ENCODE results near the gene C20orf144. TPM values are rescaled to one million over a fixed set of nuclear protein-coding genes. Genes with fewer than 3 reads are reported as not detected.

C20orf144 gene
- under 1 TPM in 2 of 9 donors, not detected in 7; 0.13 to 0.50 TPM for total RNA-seq
- polyA plus RNA-seq: under 1 TPM in 1 of 2 donors, not detected in 1; 0.15 TPM
- long read RNA-seq, donor 1: 0 reads
- long read RNA-seq, donor 2: 0 reads
- long read RNA-seq, donor 3: 0 reads

DNA sequence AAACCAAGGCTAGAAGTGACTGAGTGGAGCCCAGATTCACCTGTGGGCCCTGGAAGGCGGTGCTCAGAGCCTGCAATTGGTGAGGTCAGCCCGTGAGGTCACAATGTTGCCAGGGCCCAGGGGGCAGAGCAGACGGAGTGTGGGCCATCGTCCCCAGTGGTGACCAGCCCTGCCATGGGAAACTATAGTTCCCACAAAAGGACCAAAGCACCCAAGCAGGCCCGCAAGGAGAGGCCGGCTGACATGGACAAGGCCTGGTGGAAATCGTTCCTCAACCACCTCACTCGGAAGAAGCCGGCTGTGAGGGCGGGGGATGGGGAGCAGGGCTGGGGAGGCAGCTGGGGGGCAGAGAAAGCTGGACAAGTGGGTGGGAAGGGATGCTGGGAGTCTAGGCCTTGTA is at the start of gene C20orf144:
Gene C20orf144 (plus strand): TSS at position 156 of the 400 bp plus-strand sequence. CDS start 19 bp downstream, at position 175.
- Histone ChIP-seq H3K27ac (peak within 1 kb of the TSS; percentile 34 to 95 (median 83)), H3K27me3 (no peaks in the 10 kb centered on the region), H3K36me3 (peaks cover 0 to 33% (median 12%) of the 10 kb centered on the region in 9 donors), H3K4me3 (peak within 1 kb of the TSS; percentile 56 to 90 (median 69)), H3K4me1 (peaks cover 0 to 37% (median 22%) of the 10 kb centered on the region in 12 donors), H3K9me3 (no peaks in the 10 kb centered on the region)
- intact Hi-C loops (cut with DNase I): loop anchor here in 1 of 10 donors (5.0 kb wide), 1 partner anchor 260 kb away; the partner anchor contains the start of gene CDK5RAP1
- ATAC-seq (no peak), DNase-seq (no peak)
- WGBS, 4 donors: 92 to 95% (median 93%) methylated on average over 10 of the region's 10 CpGs
- TF ChIP-seq CTCF (IDR thresholded peaks at IDR 0.05) (no peak), POLR2A (IDR thresholded peaks at IDR 0.05) (no peak)

DNA sequence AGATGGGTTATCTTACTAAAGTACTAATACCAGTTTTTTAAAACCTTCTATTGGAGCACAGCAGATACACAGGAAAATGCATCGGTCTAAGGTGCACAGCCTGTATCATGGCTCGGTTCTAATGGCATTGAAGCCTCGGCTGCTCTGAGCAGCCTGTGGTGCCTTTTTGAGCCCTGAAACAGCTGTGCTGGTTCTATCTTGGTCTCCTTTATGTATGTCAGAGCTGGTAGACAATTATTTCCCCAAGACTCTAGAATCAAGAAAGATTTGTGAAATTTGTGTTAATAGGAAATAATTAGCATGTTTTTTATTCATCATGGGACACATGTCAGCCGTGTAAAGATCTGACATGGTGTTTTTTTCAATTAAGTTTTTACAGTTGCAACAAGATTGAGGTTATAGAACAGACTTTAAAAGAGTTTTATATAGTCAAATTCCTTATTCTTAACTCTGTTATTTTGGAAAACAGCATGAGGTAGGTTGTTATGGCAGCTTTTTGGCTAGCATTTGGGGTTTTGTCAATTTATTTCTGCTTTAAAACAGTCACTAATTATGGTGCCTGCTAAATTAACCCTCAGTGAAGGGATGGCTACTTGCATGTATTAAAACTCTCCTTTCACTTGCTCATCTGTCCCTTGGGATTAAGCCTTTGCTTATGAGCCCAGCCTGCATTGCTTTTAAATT is 40.3 kb upstream of the C20orf144 start:
- Histone ChIP-seq H3K27me3 (no peaks in the 10 kb centered on the region), H3K36me3 (peaks cover 0 to 84% (median 57%) of the 10 kb centered on the region in 9 donors), H3K27ac (no peak overlapping the region), H3K9me3 (no peaks in the 10 kb centered on the region), H3K4me3 (no peak overlapping the region), H3K4me1 (peaks cover 0 to 6% (median 0%) of the 10 kb centered on the region in 12 donors)
- TF ChIP-seq POLR2A (IDR thresholded peaks at IDR 0.05) (no peak), CTCF (IDR thresholded peaks at IDR 0.05) (no peak)
- intact Hi-C loops (cut with DNase I): no loop called here
- DNase-seq: no peak
- ATAC-seq: no peak
- WGBS, 4 donors: 81 to 89% (median 87%) methylated on average over 4 of the region's 4 CpGs

DNA sequence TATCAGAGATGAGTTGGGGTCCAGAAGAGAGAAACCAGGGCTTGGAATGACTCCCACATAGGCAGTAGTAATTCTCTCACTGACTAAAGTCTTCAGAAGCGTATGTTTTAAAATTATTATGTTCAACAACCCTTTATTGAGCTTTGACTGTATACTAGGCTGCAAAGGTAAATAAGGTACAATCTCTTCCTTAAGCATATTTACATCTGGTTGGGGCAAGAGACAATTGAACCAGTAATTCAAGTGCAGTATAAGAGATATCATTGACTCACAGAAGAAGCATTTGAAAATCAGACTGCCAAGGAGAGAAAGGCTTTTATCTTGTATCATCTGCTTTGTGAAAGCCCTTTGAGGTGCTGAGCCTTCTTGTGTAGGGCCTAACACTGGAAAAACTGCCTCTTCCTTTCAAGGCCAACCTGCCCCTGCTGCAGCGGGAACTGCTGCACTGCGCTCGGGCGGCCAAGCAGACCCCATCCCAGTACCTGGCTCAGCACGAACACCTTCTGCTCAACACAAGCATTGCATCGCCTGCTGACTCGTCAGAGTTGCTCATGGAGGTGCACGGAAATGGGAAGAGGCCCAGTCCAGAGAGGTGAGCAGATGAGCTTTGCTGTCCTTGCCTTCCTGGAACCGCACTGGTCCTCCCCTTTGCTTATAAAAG is 39.3 kb upstream of the C20orf144 start:
- DNase-seq (no peak), ATAC-seq (no peak)
- intact Hi-C loops (cut with DNase I): no loop called here
- TF ChIP-seq POLR2A (IDR thresholded peaks at IDR 0.05) (no peak), CTCF (IDR thresholded peaks at IDR 0.05) (no peak)
- WGBS, 4 donors: 98 to 100% (median 98%) methylated on average over 10 of the region's 10 CpGs
- H3K4me3 ChIP-seq: no peak overlapping the region
- H3K36me3 ChIP-seq: peaks cover 0 to 84% (median 60%) of the 10 kb centered on the region in 9 donors
- peaks cover 0 to 6% (median 0%) of the 10 kb centered on the region in 12 donors for H3K4me1 ChIP-seq
- no peaks in the 10 kb centered on the region for H3K27me3 ChIP-seq
- H3K9me3 ChIP-seq: no peaks in the 10 kb centered on the region
- H3K27ac ChIP-seq: no peak overlapping the region

- ATAC-seq (no peak), DNase-seq (no peak)
- 82 to 93% (median 90%) methylated on average over 3 of the region's 3 CpGs for WGBS, 4 donors
- Histone ChIP-seq H3K27me3 (no peaks in the 10 kb centered on the region), H3K27ac (no peak overlapping the region), H3K4me1 (peaks cover 0 to 6% (median 0%) of the 10 kb centered on the region in 12 donors), H3K9me3 (no peaks in the 10 kb centered on the region), H3K4me3 (no peak overlapping the region), H3K36me3 (peaks cover 0 to 93% (median 75%) of the 10 kb centered on the region in 9 donors)
- intact Hi-C loops (cut with DNase I): no loop called here
- TF ChIP-seq CTCF (IDR thresholded peaks at IDR 0.05) (no peak), POLR2A (IDR thresholded peaks at IDR 0.05) (no peak)
These were observed 37.7 kb upstream of the C20orf144 start for GRCh38 chr20:33624399-33624798.
